ENCODE measurements around the gene MARK3. TPM values are rescaled to one million over a fixed set of nuclear protein-coding genes. Genes with fewer than 3 reads are reported as not detected.
A peak's percentile ranks its signal among the peaks of the same experiment; 100 is the strongest.
"Not testable (repeated sequence)": the region's sequence is repeated elsewhere in the genome, so short reads cannot be mapped to it uniquely, and the experiment has no call there.

MARK3 gene
- total RNA-seq, 2 experiments from 2014 or later = 76.8 to 86.7 TPM

DNA sequence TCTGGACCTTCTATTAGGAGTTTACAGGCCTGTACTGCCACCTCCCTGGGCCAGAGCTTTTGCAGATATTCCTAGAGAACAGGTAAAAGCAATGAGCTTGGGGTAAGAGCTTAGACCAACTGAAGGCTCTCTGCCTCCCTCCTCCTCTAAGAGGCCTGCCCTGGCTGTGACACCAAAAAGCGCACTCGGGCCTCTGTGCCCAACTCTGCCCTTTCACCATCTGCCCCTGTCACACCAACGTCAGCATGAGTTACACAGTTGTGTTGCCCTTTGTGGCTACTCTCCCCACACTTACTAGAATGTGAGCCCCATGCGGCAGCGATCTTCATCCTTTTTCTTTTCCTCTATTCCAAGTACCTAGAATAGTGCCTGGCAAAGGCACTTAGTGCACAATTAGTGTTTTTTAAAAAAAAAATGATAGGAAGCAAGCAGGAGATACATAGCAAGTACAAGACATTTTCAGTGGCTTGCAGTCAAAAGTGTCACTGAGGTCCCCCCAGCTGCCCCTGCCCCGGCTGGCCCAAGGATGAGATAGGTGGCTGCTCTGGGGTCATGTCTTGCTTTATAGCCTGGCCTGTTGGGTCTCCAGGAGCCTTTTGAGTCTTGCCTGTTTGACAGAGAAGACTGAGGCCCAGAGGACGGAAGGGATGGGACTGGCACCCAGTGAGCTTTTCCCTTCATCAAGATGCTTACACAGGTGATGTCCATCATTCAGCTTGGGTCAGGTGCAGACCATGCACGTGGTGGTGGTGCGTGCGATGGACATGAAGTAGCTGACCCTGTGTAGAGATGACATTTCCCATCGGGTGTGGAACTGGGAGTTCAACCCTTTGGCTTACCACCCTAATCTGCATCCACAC lies 124.9 kb downstream of the MARK3 start:
- H3K27ac Mint-ChIP-seq = peak overlapping the region; percentile 3
- ATAC-seq (no peak), DNase-seq (no peak)
- no peaks in the 10 kb centered on the region for H3K9me3 Mint-ChIP-seq (ENCODE audit: insufficient read depth)
- ChIA-PET CTCF (interaction anchor here (1.1 to 3.3 kb wide), 3 partner anchors 9 to 10 kb away, joined by 3 to 13 read pairs (median 8); no protein-coding TSS in a partner anchor), POLR2A (interaction anchor here (1.2 kb wide), 1 partner anchor 9 kb away, joined by 3 read pairs; no protein-coding TSS in a partner anchor)
- peaks cover 3% of the 10 kb centered on the region for H3K4me1 Mint-ChIP-seq (ENCODE audit: low read depth)
- H3K27me3 Mint-ChIP-seq (ENCODE audit: low read depth) = no peaks in the 10 kb centered on the region
- no peak overlapping the region for H3K4me3 Mint-ChIP-seq
- H3K36me3 Mint-ChIP-seq (ENCODE audit: low read depth) = peaks cover 20% of the 10 kb centered on the region

DNA sequence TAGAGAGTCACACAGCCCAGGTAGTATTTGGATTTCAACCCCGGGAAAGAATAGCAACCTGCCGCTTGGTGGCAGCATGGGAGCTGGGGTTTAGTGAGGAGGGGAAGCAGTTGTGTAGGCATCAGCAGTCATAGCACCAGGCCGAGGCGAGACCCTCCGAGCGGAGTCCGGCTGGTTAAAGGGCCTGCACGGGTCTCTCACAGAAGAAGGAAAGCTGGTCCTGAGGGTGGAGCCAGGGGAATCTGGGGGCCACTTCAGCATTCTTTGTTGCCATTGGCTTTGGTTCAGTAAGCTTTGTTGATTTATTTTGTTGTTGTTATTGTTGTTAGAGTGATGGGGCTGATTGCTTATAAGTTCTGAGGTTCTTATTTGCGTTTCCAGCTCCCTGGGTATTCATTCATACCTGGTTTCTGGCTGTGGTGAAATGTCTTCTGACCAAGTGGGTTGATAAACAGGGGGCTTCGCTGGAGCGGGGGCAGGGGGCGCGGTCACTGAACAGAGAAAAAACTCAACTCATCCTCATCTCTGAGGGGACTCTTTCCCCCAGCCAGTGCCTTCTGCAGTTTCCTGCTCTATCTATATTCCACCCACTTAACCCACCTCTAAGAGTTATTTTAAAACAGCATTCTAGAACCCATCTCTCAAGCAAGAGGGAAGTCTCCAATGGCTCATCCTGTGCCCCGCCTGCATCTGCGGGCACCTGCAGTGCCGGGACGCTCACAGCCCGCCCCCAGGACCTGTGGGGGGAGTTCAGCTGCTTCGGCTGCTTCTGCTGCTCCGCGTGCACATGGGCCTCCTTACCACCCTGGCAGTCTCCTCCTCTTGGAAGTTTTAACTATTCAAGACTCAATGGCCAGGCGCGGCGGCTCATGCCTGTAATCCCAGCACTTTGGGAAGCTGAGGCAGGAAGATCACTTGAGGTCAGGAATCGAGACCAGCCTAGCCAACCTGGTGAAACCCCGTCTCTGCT lies 125.8 kb downstream of the MARK3 start:
- no peak for ATAC-seq
- Mint-ChIP-seq H3K27me3 (ENCODE audit: low read depth) (no peaks in the 10 kb centered on the region), H3K27ac (peak overlapping the region; percentile 3), H3K36me3 (ENCODE audit: low read depth) (peaks cover 15% of the 10 kb centered on the region), H3K4me3 (no peak overlapping the region), H3K9me3 (ENCODE audit: insufficient read depth) (no peaks in the 10 kb centered on the region), H3K4me1 (ENCODE audit: low read depth) (peaks cover 3% of the 10 kb centered on the region)
- POLR2A ChIA-PET = interaction anchor here (1.2 kb wide), 1 partner anchor 10 kb away, joined by 3 read pairs; no protein-coding TSS in a partner anchor
- CTCF ChIA-PET = interaction anchor here (1.1 to 3.3 kb wide), 3 partner anchors 8 to 11 kb away, joined by 3 to 13 read pairs (median 3); no protein-coding TSS in a partner anchor
- no peak for DNase-seq

DNA sequence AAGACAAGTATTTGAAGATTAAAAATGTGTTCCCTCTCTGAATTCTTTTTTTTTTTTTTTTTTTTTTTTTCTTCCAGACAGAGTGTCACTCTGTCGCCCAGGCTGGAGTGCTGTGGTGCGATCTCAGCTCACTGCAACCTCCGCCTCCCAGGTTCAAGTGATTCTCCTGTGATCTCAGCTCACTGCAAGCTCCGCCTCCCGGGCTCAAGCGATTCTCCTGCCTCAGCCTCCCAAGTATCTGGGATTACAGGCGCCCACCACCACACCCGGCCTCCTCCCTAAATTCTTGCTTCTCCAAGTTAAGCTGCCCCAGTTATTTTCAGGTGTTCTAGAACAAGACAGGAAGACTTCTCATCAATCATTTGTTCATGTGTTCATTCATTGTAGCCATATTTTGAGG lies 127.0 kb downstream of the MARK3 start:
- POLR2A ChIA-PET; H3K9me3 Mint-ChIP-seq (ENCODE audit: insufficient read depth); H3K4me3 Mint-ChIP-seq; H3K27me3 Mint-ChIP-seq (ENCODE audit: low read depth); DNase-seq; H3K27ac Mint-ChIP-seq; ATAC-seq; H3K4me1 Mint-ChIP-seq (ENCODE audit: low read depth); CTCF ChIA-PET: not testable (repeated sequence)
- peaks cover 15% of the 10 kb centered on the region for H3K36me3 Mint-ChIP-seq (ENCODE audit: low read depth)

DNA sequence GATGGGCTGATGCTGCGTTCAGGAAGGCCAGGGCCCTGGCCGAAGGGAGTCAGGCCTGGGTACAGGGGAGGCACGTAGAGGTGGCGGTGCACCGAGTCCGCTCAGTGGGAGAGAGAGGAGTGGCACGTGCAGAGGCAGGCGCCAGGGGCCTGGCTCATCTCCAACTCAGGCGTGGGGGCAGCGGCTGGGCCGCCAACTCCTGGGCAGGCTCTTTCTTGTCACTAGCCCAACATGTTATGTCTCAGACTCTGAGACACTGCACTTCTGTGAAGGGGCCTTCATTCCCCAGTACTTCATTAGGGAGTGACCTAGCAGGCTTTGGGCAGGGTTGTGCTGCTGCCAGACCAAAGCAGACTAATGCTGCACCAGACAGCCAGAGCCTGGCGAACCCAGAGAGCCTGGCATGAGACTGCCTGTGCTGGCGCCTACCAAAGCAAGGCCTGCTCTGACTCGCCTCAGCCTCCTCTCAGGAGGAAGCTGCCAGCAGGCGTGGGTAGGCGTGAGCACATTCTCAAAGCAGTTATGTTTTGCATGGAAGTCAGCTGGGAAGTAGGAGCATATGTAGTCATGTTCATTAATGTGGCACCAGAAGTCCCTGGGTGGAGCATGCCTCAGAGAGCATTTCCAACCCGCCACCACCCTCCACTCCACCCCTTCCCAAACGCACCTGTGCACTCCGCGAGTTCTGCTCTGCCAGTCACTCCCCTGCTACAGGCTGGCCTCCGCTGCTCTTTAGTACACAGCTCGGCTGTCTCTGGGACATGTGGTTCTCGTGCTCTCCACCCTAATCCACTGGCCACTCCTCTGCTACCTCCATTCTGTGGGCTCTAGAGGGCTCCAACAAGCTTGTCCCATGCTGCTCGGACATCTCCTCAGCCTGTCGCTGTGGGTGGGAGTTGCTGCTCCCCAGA lies 127.7 kb downstream of the MARK3 start:
- Mint-ChIP-seq H3K27me3 (ENCODE audit: low read depth) (no peaks in the 10 kb centered on the region), H3K4me1 (ENCODE audit: low read depth) (peaks cover 3% of the 10 kb centered on the region), H3K9me3 (ENCODE audit: insufficient read depth) (no peaks in the 10 kb centered on the region), H3K36me3 (ENCODE audit: low read depth) (peaks cover 14% of the 10 kb centered on the region), H3K27ac (no peak overlapping the region), H3K4me3 (no peak overlapping the region)
- POLR2A ChIA-PET = no interaction called here
- CTCF ChIA-PET = no interaction called here
- DNase-seq = no peak
- ATAC-seq = no peak

DNA sequence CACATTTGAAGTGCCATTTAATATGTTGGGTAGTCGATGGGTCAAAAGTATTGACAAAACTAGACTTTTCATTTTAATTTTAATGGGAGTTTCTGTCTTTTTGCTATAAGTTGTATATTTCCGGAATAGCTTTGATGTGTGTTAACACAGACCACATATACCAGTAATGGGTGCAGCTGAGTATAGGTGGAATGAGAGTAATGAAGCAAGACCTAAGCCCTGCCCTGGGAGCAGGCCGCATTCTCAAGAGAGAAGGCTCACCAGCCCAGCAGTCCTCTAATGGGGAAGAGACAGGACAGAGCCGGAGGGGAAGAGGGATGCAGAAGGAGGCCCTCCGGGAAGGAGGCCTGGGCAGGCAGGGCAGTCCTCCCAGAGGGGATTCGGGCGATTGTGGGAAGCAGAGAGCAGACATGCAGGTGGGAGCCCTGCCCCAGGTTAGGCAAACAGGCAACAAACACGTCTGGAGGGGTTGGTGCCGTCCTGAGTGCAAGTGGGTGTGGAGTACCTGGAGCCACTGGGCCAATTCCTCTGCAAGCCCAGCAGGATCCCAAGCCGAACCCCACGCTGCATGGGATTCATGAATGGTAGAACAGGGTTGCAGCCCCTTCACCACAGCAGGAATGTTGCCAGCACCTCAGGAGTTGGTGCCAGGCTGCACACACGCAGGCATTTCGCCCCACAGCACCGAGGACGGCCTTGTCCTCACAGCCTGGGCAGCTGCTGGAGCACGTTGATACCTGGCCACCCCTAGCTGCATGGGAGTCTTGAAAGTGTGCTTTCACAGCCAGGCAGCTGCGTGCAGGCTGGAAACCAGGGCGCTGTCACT lies 129.6 kb downstream of the MARK3 start:
- H3K9me3 Mint-ChIP-seq (ENCODE audit: insufficient read depth) = no peaks in the 10 kb centered on the region
- CTCF ChIA-PET = no interaction called here
- H3K27ac Mint-ChIP-seq = no peak overlapping the region
- ATAC-seq = no peak
- no peak for DNase-seq
- no peaks in the 10 kb centered on the region for H3K27me3 Mint-ChIP-seq (ENCODE audit: low read depth)
- no peak overlapping the region for H3K4me3 Mint-ChIP-seq
- peaks cover 7% of the 10 kb centered on the region for H3K36me3 Mint-ChIP-seq (ENCODE audit: low read depth)
- POLR2A ChIA-PET = interaction anchor here (0.5 kb wide), 1 partner anchor 8 kb away, joined by 3 read pairs; the partner anchor contains the start of gene CKB
- peaks cover 17% of the 10 kb centered on the region for H3K4me1 Mint-ChIP-seq (ENCODE audit: low read depth)

DNA sequence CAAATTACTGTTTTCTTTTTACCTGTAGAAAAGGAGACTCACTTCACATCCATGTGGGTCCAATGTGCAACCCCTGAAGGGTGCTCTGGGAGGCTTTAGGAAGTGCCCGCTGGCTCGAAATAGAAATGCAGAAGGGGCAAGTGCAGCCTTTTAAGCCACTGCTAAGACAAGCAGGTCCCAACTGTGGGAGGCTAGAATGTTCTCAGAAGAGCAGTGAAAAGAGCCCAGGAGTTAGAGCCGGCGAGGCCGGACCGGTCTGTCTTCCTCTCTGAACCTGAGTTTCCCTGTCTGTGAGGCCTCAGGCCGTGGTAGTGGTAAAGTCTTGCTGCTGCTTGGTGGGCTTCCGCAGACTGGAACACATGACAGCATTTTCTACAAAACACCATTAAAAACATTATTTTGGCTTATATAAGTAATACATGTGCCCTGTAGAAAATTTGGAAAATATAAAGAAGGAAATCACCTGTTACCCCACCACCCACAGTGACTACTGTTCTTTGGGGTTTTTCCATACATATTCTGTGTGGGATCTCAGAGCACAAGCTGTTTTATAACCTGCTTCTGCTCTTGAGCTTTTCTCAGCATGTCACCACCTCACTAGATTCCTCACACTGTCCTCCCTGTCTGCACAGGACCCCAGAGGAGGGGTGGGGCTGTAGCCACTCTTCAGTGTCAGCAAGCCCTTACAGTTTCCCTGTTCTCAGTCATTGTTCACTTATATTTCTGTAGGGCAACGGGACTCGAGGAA lies 131.4 kb downstream of the MARK3 start:
- ATAC-seq (no peak), DNase-seq (no peak)
- ChIA-PET POLR2A (no interaction called here), CTCF (interaction anchor here (2.7 kb wide), 1 partner anchor 44 kb away, joined by 23 read pairs; the partner anchor contains the start of genes BAG5 and COA8)
- no peak overlapping the region for H3K4me3 Mint-ChIP-seq
- H3K4me1 Mint-ChIP-seq (ENCODE audit: low read depth) = peaks cover 17% of the 10 kb centered on the region
- H3K9me3 Mint-ChIP-seq (ENCODE audit: insufficient read depth) = no peaks in the 10 kb centered on the region
- H3K36me3 Mint-ChIP-seq (ENCODE audit: low read depth) = peaks cover 3% of the 10 kb centered on the region
- no peaks in the 10 kb centered on the region for H3K27me3 Mint-ChIP-seq (ENCODE audit: low read depth)
- no peak overlapping the region for H3K27ac Mint-ChIP-seq

DNA sequence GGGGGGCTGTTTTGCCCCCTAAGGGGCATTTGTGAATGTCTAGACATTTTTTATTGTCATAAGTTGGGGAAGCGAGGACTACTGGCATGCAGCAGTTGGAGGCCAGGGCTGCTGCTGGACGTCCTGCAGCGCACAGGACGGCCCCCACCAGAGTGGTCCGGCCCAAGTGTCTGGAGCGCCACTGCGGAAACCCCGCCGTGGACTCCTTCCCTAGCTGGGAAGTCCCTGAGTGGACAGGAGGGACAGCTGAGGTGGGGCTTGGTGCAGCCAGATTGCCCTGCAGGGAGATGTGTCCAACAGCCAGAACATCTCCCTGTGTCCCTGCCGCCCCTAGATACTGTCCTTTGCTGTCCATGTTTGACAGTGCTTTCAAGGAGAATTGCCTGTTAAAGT lies 132.0 kb downstream of the MARK3 start:
- H3K27me3 Mint-ChIP-seq (ENCODE audit: low read depth) = peaks cover under 1% of the 10 kb centered on the region
- peaks cover 17% of the 10 kb centered on the region for H3K4me1 Mint-ChIP-seq (ENCODE audit: low read depth)
- ChIA-PET CTCF (interaction anchor here (2.5 to 2.7 kb wide), 2 partner anchors 40 to 44 kb away, joined by 8 to 23 read pairs; partner anchors contain the start of genes BAG5 and COA8), POLR2A (no interaction called here)
- H3K9me3 Mint-ChIP-seq (ENCODE audit: insufficient read depth) = no peaks in the 10 kb centered on the region
- peaks cover 3% of the 10 kb centered on the region for H3K36me3 Mint-ChIP-seq (ENCODE audit: low read depth)
- ATAC-seq (no peak), DNase-seq (no peak)
- H3K27ac Mint-ChIP-seq = no peak overlapping the region
- H3K4me3 Mint-ChIP-seq = no peak overlapping the region

DNA sequence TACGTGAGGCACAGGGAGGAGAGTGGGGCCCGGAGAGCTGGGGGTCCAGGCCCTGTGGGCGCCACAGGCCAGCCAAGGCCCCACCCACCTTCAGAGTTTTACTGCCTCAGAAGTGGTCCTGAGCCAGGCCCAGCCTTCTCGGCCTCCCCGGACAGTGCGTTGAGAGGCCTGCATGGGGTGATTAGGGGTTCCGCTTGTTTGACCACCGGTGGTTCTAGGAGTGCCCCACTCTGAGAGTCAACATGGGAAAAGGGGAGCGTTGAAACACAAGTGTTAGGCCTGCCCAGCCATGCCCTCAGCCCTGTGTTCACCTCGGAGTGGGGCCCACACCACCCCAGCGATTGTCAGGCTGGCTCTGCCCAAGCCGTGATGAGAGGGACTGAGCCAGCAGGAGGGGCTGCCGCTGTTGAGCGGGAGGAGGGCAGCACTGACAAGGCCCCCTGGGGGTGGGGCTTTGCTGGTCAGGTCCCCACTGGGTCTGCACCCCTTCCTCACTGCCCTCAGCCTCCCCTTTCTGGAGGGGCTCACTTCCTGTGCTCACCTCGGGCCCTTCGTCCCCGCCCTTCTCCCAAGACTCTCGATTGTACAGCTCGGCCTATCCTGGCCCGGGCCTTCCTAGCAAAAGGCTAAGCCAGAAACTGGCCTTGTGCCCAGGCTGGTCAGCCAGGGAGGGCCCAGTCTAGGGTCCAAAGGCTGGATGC lies 132.7 kb downstream of the MARK3 start:
- no peak for ATAC-seq
- Mint-ChIP-seq H3K27ac (no peak overlapping the region), H3K4me3 (no peak overlapping the region), H3K27me3 (ENCODE audit: low read depth) (peaks cover 2% of the 10 kb centered on the region), H3K9me3 (ENCODE audit: insufficient read depth) (no peaks in the 10 kb centered on the region), H3K4me1 (ENCODE audit: low read depth) (peaks cover 17% of the 10 kb centered on the region), H3K36me3 (ENCODE audit: low read depth) (no peaks in the 10 kb centered on the region)
- POLR2A ChIA-PET = interaction anchor here (1.6 kb wide), 1 partner anchor 44 kb away, joined by 4 read pairs; no protein-coding TSS in a partner anchor
- CTCF ChIA-PET = interaction anchor here (1.0 to 2.7 kb wide), 13 partner anchors 9 to 125 kb away, joined by 3 to 23 read pairs (median 8); partner anchors contain the start of genes BAG5, COA8 and TRMT61A
- no peak for DNase-seq

DNA sequence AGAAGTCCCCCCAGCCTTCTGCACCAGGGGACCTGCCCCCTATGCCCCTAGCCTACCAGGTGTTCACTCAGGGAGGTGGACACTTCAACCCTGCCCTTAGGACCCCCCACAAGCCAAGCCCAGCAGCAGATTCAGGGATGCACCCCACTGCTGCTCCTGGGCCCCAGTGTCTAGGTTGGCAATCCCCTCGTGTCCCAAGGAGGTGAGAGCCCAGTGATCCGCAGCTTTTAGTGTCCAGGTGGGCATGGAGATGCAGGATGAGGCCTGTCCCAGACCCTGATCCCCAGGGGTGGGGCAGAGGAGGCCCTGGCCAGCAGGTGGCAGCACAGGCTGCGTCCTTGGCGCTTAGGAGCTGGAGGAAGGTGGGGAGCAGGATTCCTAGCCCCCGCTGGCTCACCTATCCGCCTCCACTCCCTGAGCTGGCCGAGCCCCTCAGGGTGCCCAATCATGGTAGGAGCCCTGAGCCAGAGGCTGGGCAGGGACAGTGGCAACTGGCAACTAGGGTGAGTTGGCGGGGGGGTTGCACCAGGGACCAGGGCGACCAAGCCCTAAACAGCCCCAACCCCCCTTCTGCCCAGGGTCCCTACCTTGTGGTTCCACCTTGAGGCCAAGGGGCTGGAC lies 133.3 kb downstream of the MARK3 start:
- ATAC-seq (peak; percentile 43), DNase-seq (peak; percentile 65)
- H3K9me3 Mint-ChIP-seq (ENCODE audit: insufficient read depth) = no peaks in the 10 kb centered on the region
- peaks cover 6% of the 10 kb centered on the region for H3K27me3 Mint-ChIP-seq (ENCODE audit: low read depth)
- no peaks in the 10 kb centered on the region for H3K36me3 Mint-ChIP-seq (ENCODE audit: low read depth)
- ChIA-PET CTCF (interaction anchor here (0.6 to 2.7 kb wide), 21 partner anchors 9 to 125 kb away, joined by 3 to 23 read pairs (median 4); partner anchors contain the start of genes BAG5, COA8 and TRMT61A), POLR2A (interaction anchor here (1.0 to 1.6 kb wide), 2 partner anchors 43 to 184 kb away, joined by 4 to 5 read pairs; partner anchors contain the start of gene EIF5)
- peaks cover 18% of the 10 kb centered on the region for H3K4me1 Mint-ChIP-seq (ENCODE audit: low read depth)
- no peak overlapping the region for H3K4me3 Mint-ChIP-seq
- H3K27ac Mint-ChIP-seq = no peak overlapping the region

Data from activated CD8-positive, alpha-beta T cell treated with anti-CD3 and anti-CD28 coated beads, Interleukin-2, amount 10 ng/mL, durations not matched to agents 7 days and 5 days (primary cell).